ENCODE measurements around the gene KCNAB1. TPM values are rescaled to one million over a fixed set of nuclear protein-coding genes. Genes with fewer than 3 reads are reported as not detected.

The KCNAB1 gene
- total and polyA plus RNA-seq, 10 of the 15 experiments (the other 5 are each of a cell fraction or from before 2014, with no cell fraction given) = 0.11 to 0.69 (median 0.43) TPM; not detected in 6

DNA sequence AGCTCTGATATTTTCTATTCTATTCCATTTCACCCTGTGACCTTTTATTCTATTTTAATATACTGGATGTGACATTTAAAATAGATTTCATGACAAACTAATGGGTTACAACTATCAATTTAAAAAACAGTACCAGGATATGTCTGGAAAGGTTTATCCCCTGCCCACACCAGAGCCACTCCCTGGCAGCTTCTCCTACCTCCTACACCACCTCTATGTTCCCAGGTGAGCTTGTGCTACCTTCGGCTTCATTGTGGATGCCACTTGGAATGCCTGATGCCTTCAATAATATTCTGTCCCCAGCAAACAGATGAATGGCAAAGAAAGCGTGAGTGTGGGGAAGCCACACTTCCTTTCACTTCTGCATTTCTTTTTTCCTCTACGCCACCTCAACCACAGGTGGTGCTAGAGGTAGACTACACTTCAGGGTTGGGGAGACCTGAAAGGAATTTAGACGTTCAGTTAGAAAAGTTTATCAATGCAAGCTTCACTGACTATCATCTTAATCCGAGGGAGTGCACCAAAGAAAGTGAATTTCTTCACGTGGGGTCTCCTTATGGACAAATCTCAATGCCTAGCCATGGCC, 221.5 kb downstream of the KCNAB1 start:
- Histone ChIP-seq H3K27ac (ENCODE audit: control insufficient read depth, insufficient read depth) (no peak overlapping the region), H4K20me1 (ENCODE audit: control insufficient read depth, insufficient read depth) (no peaks in the 10 kb centered on the region), H3K4me1 (ENCODE audit: control insufficient read depth, insufficient read depth, low read length) (peaks cover 6% of the 10 kb centered on the region), H3K79me2 (ENCODE audit: control insufficient read depth, insufficient read depth, low read length) (no peaks in the 10 kb centered on the region), H3K9me3 (replicated peaks; ENCODE audit: control insufficient read depth, insufficient read depth, low read length) (no peaks in the 10 kb centered on the region), H3K4me3 (no peak overlapping the region), H3K4me2 (ENCODE audit: control insufficient read depth, insufficient read depth) (no peak overlapping the region; the same call in none of the 2 replicates), H3K27me3 (replicated peaks in 1 of 2; ENCODE audit: control insufficient read depth in 2 of 2, insufficient read depth in 2 of 2, low read length in 1 of 2) (no peaks in the 10 kb centered on the region; a peak in 1 of 4 replicates), H3K9ac (ENCODE audit: control insufficient read depth, insufficient read depth, low read length) (no peak overlapping the region), H3K36me3 (ENCODE audit: control insufficient read depth in 2 of 2, insufficient read depth in 2 of 2, low read length in 1 of 2) (no peaks in the 10 kb centered on the region), H2AFZ (ENCODE audit: control insufficient read depth, low read depth, low read length) (no peak overlapping the region)
- ChIA-PET SMC1A (ENCODE audit: uncharacterized antibody, unreplicated experiment) (interaction anchor here (0.8 to 3.4 kb wide), 7 partner anchors 8 to 190 kb away, joined by 3 to 16 read pairs (median 4); no protein-coding TSS in a partner anchor), RAD21 (ENCODE audit: unreplicated experiment) (interaction anchor here (1.5 to 1.6 kb wide), 2 partner anchors 40 to 168 kb away, joined by 6 to 7 read pairs; no protein-coding TSS in a partner anchor), POLR2A (no interaction called here), CTCF (interaction anchor here (0.9 to 2.9 kb wide), 12 partner anchors 10 to 198 kb away, joined by 3 to 11 read pairs (median 3); no protein-coding TSS in a partner anchor)
- in situ Hi-C loops (cut with MboI) (no loop called here), intact Hi-C loops (cut with micrococcal nuclease; ENCODE audit: unreplicated experiment) (loop anchor here (5.0 kb wide), 1 partner anchor 165 kb away; no protein-coding TSS in a partner anchor)
- ATAC-seq = peak; percentile 99
- peak; percentile 83 for FAIRE-seq
- BruUV-seq (replicated peaks) = no TSS peak
- under 1% methylated on average over 6 of the region's 6 CpGs for WGBS (ENCODE audit: insufficient coverage, insufficient replicate concordance, low lambda C conversion rate, missing lambda C conversion rate)
- DNase-seq (ENCODE audit: low read depth, low spot score) = peak; percentile 30
- TF ChIP-seq RELA (IDR thresholded peaks at IDR 0.05; ENCODE audit: borderline replicate concordance, partially characterized antibody) (no peak), KDM1A (IDR thresholded peaks at IDR 0.05; ENCODE audit: borderline replicate concordance) (no peak), STAT3 (IDR thresholded peaks at IDR 0.05; ENCODE audit: low read depth, low read length) (no peak), DPF2 (IDR thresholded peaks at IDR 0.05) (peak; percentile 92), GATAD2B (conservative IDR thresholded peaks at IDR 0.05; ENCODE audit: low read depth) (no peak), BACH1 (IDR thresholded peaks at IDR 0.05; ENCODE audit: borderline replicate concordance) (peak; percentile 77; the same call in 1 of the 2 replicates), ATF7 (IDR thresholded peaks at IDR 0.05; ENCODE audit: low read depth) (peak; percentile 33; the same call in 1 of the 2 replicates), ZSCAN29 (IDR thresholded peaks at IDR 0.05) (no peak), SREBF2 (IDR thresholded peaks at IDR 0.05; ENCODE audit: low read length) (no peak), CREM (IDR thresholded peaks at IDR 0.05; ENCODE audit: low read depth) (peak; percentile 57), PAX5 (IDR thresholded peaks at IDR 0.05; ENCODE audit: borderline replicate concordance, low read depth, low read length) (peak; percentile 76), MTA2 (IDR thresholded peaks at IDR 0.05; ENCODE audit: low read depth) (peak; percentile 65; the same call in 1 of the 2 replicates), BHLHE40 (IDR thresholded peaks at IDR 0.05; ENCODE audit: borderline replicate concordance in 1 of 2, low read depth in 2 of 2, low read length in 1 of 2) (peak; percentile 68 to 82; a peak in 3 of 4 replicates)
- TF ChIP-seq, protein P1, sequence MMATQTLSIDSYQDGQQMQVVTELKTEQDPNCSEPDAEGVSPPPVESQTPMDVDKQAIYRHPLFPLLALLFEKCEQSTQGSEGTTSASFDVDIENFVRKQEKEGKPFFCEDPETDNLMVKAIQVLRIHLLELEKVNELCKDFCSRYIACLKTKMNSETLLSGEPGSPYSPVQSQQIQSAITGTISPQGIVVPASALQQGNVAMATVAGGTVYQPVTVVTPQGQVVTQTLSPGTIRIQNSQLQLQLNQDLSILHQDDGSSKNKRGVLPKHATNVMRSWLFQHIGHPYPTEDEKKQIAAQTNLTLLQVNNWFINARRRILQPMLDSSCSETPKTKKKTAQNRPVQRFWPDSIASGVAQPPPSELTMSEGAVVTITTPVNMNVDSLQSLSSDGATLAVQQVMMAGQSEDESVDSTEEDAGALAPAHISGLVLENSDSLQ (IDR thresholded peaks at IDR 0.05) = no peak
- TF ChIP-seq, protein P2, sequence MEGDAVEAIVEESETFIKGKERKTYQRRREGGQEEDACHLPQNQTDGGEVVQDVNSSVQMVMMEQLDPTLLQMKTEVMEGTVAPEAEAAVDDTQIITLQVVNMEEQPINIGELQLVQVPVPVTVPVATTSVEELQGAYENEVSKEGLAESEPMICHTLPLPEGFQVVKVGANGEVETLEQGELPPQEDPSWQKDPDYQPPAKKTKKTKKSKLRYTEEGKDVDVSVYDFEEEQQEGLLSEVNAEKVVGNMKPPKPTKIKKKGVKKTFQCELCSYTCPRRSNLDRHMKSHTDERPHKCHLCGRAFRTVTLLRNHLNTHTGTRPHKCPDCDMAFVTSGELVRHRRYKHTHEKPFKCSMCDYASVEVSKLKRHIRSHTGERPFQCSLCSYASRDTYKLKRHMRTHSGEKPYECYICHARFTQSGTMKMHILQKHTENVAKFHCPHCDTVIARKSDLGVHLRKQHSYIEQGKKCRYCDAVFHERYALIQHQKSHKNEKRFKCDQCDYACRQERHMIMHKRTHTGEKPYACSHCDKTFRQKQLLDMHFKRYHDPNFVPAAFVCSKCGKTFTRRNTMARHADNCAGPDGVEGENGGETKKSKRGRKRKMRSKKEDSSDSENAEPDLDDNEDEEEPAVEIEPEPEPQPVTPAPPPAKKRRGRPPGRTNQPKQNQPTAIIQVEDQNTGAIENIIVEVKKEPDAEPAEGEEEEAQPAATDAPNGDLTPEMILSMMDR (IDR thresholded peaks at IDR 0.05 in 2 of 3, conservative IDR thresholded peaks at IDR 0.05 in 1 of 3; ENCODE audit: control insufficient read depth in 2 of 3, extremely low read depth in 1 of 3, insufficient read depth in 1 of 3, low read depth in 3 of 3, low read length in 3 of 3) = peak; percentile 42 to 53 (median 44); a peak in 5 of 6 replicates
- TF ChIP-seq, protein P3, sequence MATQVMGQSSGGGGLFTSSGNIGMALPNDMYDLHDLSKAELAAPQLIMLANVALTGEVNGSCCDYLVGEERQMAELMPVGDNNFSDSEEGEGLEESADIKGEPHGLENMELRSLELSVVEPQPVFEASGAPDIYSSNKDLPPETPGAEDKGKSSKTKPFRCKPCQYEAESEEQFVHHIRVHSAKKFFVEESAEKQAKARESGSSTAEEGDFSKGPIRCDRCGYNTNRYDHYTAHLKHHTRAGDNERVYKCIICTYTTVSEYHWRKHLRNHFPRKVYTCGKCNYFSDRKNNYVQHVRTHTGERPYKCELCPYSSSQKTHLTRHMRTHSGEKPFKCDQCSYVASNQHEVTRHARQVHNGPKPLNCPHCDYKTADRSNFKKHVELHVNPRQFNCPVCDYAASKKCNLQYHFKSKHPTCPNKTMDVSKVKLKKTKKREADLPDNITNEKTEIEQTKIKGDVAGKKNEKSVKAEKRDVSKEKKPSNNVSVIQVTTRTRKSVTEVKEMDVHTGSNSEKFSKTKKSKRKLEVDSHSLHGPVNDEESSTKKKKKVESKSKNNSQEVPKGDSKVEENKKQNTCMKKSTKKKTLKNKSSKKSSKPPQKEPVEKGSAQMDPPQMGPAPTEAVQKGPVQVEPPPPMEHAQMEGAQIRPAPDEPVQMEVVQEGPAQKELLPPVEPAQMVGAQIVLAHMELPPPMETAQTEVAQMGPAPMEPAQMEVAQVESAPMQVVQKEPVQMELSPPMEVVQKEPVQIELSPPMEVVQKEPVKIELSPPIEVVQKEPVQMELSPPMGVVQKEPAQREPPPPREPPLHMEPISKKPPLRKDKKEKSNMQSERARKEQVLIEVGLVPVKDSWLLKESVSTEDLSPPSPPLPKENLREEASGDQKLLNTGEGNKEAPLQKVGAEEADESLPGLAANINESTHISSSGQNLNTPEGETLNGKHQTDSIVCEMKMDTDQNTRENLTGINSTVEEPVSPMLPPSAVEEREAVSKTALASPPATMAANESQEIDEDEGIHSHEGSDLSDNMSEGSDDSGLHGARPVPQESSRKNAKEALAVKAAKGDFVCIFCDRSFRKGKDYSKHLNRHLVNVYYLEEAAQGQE (IDR thresholded peaks at IDR 0.05; ENCODE audit: low read depth, low read length) = no peak
